ENCODE results near the gene TCAP.

Gene TCAP, protein sequence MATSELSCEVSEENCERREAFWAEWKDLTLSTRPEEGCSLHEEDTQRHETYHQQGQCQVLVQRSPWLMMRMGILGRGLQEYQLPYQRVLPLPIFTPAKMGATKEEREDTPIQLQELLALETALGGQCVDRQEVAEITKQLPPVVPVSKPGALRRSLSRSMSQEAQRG

DNA sequence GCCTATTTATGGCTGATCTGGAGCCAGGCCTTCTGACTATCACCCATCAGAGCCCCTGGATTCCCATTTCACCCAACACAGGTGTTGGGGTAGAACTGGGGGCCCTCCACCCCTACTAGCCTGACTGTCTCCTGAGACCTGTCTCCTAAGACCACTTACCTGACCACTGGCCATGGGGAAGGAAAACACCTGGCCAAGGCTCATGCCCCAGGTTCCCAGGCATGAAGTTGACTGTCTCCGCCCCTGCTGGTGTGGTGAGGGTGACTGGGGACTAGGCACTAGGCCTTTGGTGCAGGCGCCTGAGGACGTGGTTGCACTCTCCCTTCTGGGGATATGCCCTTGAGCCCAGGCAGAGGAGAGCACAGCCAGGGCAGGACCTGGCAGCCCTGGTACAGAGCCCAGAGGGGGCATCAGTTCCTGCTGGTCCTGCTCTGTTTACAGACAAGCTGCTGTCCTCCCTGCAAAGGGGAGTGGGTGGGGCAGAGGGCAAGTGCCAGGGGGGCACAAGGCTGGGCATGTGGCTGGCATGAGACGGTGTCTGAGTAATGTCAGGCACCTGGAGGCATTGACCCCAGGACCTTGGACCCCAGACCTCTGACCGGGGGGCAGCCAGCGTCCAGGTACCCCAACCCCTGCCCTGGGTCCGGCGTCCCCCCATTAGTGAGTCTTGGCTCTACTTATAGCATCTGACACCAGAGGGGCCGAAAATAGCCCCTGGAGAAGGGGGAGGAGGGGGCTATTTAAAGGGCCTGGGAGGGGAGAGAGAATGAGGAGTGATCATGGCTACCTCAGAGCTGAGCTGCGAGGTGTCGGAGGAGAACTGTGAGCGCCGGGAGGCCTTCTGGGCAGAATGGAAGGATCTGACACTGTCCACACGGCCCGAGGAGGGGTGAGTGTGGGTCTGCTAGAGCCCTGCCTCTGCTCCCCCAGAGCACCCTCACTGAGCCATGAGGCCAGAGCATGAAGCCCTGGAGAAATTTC lies at the start of gene TCAP:
TCAP (plus strand) TSS at position 769 of the 981 bp plus-strand sequence; CDS start at position 780, 11 bp downstream.
- DNase-seq (ENCODE audit: low read depth in 2 of 2), result no peak

- no peak for DNase-seq (ENCODE audit: low read depth in 2 of 2)
Observed at GRCh38 chr17:39615434-39615833, 49.7 kb upstream of the TCAP start.

GRCh38 chr17:39617100-39617445 lies 48.1 kb upstream of the TCAP start:
- DNase-seq (ENCODE audit: low read depth in 2 of 2), result no peak

GRCh38 chr17:39617446-39618245 lies 47.5 kb upstream of the TCAP start:
- peak in 1 of 2 donors; percentile 24 for DNase-seq (ENCODE audit: low read depth in 2 of 2)

DNA sequence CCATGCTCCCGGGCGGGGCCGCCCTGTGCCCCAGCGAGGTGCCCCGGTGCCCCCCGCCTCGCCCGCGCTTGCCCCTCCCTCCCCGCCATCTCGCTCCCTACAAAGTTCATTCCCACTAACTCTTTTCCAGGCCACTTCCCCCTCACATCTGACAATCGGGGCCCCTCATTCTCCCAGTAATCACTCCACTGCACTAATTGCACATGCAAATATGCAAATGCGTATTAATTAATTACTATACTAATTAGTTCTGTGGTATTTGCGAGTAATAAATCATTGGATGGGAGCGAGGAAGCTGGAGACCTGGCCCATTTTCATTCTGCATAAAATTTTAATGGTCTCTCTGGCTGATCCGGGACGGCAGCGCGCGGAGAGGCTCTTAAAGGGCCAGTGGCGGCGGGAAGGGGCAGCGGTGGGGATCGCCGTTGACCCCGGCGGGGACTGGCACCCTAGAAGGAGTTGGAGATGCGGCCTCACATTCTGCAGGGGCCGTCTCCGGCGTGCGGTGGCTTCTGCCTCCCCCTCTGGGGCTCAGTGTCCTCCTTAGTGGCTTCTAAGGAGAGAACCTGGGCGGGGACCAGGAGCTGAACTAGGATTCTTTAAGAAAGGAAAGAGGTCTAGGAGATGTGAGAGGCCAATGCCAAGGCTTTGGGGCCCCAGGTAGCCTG lies 46.8 kb upstream of the TCAP start:
- DNase-seq (ENCODE audit: low read depth in 2 of 2), result no peak

GRCh38 chr17:39618956-39619785 lies 46.0 kb upstream of the TCAP start:
- no peak for DNase-seq (ENCODE audit: low read depth in 2 of 2)

DNA sequence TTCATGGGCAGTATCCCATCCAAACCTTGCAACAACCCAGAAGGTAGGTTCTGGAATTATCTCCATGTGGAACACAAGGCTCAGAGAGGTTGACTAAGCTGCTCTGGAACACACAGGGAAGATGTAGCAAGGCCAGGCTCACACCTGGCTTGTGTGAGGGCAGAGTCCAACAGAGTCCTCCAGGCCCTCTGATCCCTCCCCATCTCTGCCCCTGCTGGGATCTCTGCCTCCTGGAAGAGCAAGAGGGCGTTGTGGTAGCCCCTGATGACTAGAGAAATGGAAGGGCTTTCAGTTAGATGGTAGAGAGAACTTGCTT lies 45.4 kb upstream of the TCAP start:
- DNase-seq (ENCODE audit: low read depth in 2 of 2), result no peak

DNA sequence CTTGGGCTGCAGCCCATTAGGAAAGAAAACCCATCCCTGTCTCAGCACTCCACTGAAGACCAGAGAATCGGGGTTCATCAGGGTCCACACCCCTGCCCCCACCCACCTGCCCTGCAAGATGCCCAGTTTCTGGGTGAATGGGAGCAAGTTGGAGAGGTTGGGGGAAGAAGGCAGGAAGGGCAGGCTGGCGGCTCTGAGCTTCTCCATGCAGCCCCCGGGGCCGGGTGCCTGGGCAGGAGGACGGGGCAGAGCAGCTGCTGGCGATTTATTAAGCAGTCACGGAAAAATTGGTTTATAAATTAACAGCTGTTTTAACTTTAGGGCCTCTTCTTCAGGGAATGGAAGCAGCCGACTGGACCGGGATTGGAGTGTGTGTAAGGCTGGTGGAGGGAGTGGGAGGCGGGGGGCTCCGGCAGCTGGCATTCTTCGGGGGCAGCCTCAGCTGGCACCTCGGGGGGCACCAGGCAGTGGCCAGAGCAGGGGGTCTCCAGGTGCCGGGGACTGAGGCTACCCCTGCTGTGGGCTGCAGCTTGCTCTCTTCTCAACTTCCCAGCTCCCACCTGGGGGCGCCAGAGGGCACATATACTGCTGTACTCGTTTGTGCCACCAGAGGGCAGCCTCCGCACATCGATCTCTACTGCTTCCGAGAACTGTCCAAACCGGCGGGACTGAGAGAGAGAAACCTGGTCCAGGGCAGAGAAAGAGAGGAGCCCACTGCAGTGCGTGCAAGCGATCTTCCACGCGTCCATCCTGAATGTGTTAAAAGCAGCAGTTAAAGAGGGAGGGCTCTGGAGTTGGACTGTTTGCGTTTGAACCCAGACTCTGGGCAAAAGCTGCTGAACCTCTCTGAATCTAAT lies 43.4 kb upstream of the TCAP start:
- peak; percentile 72 to 74 for DNase-seq (ENCODE audit: low read depth in 2 of 2)

GRCh38 chr17:39622380-39623006 lies 42.7 kb upstream of the TCAP start:
- DNase-seq (ENCODE audit: low read depth in 2 of 2), result peak; percentile 40 to 49

DNA sequence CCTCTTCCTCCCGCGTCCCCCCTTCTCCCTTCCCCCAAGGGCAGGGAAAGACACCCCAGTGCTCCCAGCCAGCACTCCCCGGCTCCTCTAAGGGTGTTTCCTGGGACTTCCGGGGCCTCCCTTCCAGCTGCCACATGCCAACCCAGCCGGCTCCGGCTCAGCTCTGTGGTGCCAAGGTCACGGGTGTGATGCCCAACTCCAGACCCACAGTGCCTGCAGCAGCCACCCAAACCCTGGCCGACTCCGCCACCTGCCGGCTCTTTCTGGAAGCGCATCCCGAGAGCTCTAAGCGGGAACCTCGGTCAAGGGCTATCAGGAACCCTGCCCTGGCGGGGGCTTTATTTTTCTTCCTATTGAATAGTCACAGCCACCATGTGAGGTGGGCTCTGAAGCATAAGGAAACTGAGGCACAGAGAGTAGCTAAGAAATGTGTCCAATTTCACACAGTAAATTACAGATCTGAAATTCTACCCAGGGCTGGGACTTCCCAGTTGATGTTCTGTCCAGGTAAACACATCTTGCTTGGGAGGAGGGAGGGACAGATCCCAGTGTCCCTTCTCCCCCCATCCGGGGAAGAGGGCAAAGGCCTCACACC lies 41.7 kb upstream of the TCAP start:
- peak; percentile 69 to 84 for DNase-seq (ENCODE audit: low read depth in 2 of 2)

GRCh38 chr17:39624313-39624712 lies 40.8 kb upstream of the TCAP start:
- DNase-seq (ENCODE audit: low read depth in 2 of 2), result no peak

DNA sequence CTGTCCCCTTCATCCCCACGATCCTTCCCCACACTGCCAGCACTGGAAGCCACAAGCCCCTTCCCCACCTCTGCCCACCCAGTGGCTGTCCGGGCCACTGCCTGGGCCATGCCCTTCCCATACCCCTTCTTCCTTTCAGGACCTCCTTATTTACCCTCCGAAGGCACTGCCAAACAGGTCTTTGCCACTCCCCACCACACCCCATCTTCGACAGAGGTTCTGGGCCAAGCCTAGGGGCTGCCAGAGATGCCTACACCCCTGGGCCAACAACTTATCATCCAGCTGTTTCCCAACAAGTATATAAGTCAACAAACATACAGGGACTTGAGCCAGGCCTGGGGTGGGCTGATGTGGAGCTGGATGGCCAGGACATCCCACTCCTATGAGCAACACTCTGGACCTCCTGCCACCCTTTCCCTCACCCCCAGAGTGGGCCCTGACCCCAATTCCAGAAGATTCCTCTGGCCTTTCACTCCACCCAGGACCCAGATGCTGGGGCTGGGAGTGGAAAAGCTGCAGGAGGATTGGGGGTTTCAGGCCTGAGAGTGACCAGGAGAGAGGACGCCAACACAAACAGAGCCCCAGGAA lies 39.9 kb upstream of the TCAP start:
- DNase-seq (ENCODE audit: low read depth in 2 of 2), result no peak

DNA sequence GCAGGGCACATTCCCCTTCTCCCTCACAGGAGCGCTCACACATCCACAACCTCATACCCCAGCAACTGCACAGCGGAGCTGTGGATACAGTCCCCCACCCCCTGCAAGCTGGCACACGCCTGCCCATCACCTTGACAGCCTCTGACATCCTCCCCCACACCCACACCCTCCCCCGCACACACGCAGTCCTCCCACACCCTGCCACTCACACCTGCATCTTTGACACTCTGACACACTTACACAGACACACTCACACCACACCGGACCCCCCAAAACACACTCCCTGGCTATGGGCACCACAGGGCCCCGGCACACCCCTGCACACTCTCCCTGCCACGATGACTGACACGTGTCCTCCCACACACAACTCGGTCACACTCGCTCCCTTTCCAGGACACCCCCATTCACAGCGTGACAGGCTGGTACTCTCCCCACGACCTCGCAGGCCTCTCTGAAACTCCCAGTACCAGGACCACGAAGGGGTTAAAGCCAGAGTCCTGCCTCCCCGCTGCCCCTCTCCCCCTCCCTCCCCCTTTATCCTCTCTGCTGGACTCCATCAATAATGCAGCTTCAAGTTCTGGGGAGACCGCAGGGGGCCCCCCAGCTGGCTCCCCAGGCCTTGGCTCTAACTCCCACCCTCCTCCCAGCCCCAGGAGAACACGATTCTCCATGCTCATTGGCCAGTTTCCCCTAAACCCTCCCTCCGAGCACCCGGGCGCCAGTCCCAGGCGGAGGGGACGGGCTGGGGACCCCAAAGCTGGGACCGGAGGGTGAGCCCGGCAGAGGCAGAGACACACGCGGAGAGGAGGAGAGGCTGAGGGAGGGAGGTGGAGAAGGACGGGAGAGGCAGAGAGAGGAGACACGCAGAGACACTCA lies 38.7 kb upstream of the TCAP start, which contains the start of gene PPP1R1B:
PPP1R1B (plus strand) TSS at position 782 of the 876 bp plus-strand sequence. CDS start 441 bp downstream, outside the sequence.
- no peak for DNase-seq (ENCODE audit: low read depth in 2 of 2)

GRCh38 chr17:39627047-39627711 lies 38.0 kb upstream of the TCAP start:
- DNase-seq (ENCODE audit: low read depth in 2 of 2), result no peak

DNA sequence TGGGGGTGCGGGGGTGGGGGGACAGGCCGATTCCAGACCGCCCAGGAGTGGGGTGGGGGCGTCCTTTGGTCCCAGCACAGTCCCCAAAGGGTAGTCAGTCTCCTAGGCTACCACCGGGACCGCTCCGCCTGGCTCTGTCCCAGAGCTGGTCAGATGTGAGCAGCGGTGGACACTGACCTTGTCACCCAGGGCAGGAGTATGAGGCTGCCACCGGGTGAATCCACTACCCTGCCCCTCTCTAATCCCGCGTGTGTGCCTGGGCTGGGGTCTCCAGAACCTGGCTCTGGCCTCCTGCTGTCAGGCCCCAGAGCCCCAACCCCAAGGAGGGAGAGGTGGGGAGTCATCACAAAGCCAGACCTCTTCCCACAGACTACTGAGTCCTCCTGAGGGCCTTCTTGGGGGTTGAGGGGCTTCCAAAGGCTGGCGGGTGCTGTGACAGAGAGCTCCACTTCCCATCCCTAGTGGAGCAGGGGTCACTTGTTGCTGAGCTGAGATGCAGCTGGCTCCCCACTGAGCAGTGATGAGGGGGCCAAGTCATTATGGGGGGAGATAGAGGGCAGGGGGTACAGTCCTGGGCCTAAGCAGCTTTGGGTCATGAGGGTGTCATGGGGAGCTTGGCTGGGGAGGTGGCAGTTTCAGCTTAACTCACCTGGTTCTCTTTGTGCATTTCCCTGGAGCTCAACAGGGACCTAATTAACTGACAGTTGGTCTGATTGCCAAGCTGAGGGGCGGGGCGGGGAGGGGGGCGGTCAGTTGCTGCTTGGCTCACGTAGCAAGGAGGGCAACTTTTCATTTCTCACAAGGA lies 37.2 kb upstream of the TCAP start:
- no peak for DNase-seq (ENCODE audit: low read depth in 2 of 2)
